Panc1 (cell line): Measurements from ENCODE around the gene HOTAIR.

ENCODE experiments used
- POLR2AphosphoS5 ChIP-seq: IDR thresholded peaks from 2 replicates; pipeline ENCODE4 v1.6.1; 2012; ENCODE audit warnings: mild to moderate bottlenecking, low read depth, low read length, moderate library complexity
- SIN3A ChIP-seq: IDR thresholded peaks from 2 replicates; pipeline ENCODE4 v1.6.1; 2012; ENCODE audit warnings: low read depth, mild to moderate bottlenecking, low read length, moderate library complexity, borderline replicate concordance; ENCODE audit not compliant: insufficient read depth
- TF ChIP-seq, protein P1 (sequence below): fragments of 450-650 bp; IDR thresholded peaks from 2 replicates; pipeline ENCODE4 v1.5.1; 2017; ENCODE audit warnings: mild to moderate bottlenecking
- TF ChIP-seq, protein P2 (sequence below), 2 experiments: IDR thresholded peaks; 2 replicates each; pipeline ENCODE4 v1.6.1; 2011 to 2012; ENCODE audit warnings: low read depth in 2 of 2, control low read depth in 1 of 2, low read length in 1 of 2, mild to moderate bottlenecking in 1 of 2, moderate library complexity in 1 of 2; ENCODE audit not compliant: insufficient read depth in 1 of 2

DNA sequence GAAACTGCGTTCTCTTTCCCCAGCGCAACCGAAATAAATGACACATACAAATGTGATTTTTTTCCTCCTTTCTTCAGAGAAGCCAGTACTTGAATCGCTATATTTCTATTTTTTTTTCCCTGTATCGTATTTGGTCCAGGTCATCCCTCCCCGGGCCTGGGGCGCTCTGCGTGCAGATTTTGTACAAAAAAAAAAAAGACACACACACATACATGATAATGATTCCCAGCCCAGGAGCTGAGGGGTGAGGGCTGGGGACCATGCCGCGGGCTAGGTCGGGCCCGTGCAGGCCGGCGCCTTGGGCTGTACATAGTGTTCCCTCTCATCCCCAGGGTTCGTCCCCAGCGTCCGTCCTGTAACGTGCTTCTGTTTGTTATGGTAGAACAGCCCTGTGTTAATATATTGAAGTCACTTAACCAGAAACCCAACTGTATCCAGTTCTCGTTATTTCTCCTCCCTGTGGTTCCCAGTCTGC is 28.2 kb upstream of the HOTAIR start:
- TF ChIP-seq, protein P1, sequence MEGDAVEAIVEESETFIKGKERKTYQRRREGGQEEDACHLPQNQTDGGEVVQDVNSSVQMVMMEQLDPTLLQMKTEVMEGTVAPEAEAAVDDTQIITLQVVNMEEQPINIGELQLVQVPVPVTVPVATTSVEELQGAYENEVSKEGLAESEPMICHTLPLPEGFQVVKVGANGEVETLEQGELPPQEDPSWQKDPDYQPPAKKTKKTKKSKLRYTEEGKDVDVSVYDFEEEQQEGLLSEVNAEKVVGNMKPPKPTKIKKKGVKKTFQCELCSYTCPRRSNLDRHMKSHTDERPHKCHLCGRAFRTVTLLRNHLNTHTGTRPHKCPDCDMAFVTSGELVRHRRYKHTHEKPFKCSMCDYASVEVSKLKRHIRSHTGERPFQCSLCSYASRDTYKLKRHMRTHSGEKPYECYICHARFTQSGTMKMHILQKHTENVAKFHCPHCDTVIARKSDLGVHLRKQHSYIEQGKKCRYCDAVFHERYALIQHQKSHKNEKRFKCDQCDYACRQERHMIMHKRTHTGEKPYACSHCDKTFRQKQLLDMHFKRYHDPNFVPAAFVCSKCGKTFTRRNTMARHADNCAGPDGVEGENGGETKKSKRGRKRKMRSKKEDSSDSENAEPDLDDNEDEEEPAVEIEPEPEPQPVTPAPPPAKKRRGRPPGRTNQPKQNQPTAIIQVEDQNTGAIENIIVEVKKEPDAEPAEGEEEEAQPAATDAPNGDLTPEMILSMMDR, result no peak
- TF ChIP-seq POLR2AphosphoS5 (peak; percentile 48; the same call in 1 of the 2 replicates), SIN3A (no peak)
- TF ChIP-seq, protein P2, sequence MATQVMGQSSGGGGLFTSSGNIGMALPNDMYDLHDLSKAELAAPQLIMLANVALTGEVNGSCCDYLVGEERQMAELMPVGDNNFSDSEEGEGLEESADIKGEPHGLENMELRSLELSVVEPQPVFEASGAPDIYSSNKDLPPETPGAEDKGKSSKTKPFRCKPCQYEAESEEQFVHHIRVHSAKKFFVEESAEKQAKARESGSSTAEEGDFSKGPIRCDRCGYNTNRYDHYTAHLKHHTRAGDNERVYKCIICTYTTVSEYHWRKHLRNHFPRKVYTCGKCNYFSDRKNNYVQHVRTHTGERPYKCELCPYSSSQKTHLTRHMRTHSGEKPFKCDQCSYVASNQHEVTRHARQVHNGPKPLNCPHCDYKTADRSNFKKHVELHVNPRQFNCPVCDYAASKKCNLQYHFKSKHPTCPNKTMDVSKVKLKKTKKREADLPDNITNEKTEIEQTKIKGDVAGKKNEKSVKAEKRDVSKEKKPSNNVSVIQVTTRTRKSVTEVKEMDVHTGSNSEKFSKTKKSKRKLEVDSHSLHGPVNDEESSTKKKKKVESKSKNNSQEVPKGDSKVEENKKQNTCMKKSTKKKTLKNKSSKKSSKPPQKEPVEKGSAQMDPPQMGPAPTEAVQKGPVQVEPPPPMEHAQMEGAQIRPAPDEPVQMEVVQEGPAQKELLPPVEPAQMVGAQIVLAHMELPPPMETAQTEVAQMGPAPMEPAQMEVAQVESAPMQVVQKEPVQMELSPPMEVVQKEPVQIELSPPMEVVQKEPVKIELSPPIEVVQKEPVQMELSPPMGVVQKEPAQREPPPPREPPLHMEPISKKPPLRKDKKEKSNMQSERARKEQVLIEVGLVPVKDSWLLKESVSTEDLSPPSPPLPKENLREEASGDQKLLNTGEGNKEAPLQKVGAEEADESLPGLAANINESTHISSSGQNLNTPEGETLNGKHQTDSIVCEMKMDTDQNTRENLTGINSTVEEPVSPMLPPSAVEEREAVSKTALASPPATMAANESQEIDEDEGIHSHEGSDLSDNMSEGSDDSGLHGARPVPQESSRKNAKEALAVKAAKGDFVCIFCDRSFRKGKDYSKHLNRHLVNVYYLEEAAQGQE (IDR thresholded peaks at IDR 0.05; ENCODE audit: insufficient read depth in 1 of 2, low read depth in 2 of 2, low read length in 1 of 2), result no peak
